GM21825 (cell line): ENCODE measurements around the gene ARAP3.

Source experiments
- ATAC-seq: cut with Tn5 transposase; IDR thresholded peaks from one replicate; pipeline ENCODE4 v1.9.1; 2021; ENCODE audit warnings: mild to moderate bottlenecking, moderate library complexity; ENCODE audit not compliant: unreplicated experiment

The ARAP3 gene

GRCh38 chr5:141672841-141673813 is 8.9 kb downstream of the ARAP3 start:
- ATAC-seq: no peak

DNA sequence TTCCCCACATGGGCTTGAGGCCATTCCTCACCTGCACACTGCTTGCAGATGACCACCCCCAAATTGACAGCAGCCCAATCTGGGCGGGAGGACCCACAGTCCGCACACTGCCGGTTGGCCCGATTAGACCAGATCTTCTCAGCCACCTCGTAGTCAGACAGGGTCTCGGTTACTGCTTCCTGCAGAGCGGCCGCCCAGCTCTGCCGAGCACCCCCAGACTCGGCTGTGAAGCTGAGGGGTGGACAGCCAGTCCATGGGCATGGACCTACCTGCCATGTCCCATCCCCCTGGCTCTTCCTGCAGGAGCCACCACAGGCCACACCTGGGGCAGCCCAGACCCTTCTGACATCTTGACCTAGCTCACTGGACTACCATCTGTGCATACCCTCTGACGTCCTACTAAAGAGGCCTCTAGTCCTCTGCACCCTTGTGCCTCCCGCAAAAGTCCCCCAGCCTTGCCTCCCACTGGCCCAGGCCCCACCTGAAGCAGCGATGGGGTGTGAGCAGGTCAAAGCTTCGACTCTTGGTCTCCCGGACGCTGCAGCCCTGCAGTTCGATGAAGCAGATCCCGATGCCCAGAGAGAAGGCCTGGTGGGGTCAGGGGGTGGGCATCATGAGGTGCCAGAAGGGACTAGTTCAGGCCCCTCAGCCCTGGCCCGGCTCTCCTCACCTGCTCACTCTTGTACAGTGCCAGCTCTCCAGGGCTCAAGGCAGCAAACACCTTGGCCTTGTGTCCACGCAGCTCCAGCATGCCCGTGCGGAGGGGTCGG is 9.8 kb downstream of the ARAP3 start:
- no peak for ATAC-seq

DNA sequence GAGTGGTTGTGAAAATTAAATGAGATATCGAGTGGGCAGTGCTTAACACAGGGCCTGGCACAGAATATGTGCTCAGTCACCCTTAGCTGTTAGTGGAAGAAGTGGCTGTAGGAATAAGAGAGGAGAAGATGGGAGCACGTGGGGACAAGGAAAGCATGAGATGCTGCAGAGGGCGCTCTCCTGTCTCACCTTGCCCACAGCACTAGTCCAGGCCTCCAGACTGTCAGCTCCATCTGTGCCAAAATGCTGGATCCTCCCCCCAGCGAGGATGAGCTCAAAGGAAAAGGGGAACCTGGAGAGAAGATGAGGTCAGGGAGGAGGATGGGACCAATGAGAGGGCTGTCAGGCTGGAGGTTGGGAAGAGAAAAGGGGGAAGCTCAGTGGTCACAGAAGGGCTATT is 12.5 kb downstream of the ARAP3 start:
- ATAC-seq: no peak

DNA sequence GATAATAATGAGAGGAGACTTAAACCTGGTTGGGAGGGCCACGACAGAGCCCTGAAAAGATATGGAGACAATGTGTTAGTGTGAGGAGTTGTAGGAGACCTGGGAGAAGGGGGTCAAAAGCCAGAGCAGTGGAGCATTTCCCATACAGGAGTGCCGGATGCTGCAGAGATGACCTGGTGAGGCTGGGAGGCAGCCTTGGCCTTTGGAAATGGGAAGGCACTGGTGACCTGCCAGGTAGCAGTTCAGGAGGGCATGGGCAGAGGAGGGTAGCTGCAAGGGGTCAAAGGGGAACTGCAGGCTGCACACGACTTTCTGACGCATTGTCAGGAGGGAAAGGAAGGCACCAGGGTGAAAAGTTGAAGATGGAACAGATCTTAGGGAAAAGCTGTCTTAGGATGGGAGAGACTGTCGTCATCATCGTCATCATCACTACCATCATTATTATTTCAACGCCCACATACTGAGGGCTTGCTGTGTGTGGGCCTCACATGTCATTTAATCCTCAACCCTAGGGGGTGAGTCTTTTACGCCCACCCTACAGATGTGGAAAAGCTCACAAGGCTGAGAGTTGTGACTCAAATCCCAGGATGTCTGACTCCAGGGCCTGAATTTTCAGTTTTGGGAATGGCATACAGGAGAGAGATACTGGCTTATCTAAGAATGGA is 13.3 kb downstream of the ARAP3 start:
- no peak for ATAC-seq

DNA sequence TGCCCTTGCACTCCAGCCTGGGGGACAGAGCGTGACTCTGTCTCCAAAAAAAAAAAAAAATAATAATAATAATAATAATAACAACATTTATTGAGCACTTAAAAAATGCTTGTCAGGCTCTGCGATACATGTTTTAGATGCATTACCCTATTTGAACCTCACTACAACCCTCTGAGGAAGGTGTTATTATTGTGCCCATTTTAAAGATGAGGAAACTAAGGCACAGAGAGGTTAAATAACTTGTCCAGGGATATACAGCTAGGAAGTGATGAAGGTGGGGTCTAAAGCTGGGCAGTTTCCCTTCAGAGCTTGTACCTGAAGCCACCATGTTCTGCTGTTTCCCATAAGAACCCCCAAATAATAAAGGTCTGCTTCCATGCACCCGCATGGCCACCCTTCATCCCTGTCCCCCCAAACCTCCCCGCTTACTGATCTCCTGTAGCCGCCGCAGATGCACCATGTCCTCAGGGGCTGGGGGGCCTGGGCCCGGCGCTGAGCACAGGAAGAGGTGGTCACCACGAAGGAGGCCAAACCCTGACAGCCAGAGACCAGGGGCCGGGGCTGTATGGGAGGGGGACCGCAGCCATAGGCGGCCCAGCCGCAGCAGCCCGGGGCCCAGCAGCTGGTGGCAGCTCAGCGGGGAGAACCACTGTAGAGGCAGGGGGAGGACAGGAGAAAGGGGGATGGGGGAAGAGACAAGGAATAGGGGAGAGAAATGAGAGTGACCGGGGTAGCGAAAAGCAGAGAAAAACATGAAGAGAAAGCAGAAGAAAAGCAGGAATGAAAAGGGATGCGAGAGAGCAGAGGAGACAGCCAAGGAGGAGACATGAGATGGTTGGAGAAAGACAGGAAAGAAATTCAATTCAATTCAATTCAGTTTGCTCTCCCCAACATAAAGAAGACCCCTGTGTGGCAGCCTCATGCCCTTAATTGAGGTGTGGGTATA is 15.8 kb downstream of the ARAP3 start:
- no peak for ATAC-seq

DNA sequence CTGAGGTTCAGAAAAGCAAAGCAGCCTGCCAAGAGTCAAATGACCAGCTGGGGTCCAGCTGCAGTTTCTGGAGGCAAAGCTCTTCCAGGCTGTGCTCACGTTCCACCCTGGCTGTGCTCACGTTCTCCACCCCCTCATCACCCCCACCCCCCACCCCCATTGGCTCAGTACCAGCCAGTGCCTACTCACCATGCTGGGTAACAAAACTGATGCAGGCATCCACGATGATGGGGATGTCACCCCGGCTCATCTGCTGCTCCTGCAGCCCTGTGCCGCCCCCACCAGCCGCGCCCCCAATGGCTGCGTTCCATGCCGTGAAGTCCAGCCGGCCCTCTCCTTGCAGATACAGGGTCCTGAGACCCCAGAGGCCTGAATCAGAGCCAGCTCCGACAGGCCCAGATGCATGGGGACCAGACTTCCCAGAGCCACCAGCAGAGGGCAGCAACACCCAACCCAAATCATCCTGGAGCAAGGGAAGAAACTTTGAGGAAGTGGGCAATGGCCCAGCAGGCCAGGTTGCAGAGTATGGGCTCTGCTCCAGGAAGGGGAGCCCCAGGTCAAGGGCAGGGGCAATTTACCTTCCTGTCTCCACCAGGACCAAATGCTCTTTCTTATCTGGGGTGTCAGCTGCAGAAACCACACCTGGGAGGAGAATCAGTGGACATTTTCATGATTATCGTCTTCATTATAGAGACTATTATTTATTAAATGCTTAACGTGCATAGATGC is 17.1 kb downstream of the ARAP3 start:
- ATAC-seq: peak; percentile 86

DNA sequence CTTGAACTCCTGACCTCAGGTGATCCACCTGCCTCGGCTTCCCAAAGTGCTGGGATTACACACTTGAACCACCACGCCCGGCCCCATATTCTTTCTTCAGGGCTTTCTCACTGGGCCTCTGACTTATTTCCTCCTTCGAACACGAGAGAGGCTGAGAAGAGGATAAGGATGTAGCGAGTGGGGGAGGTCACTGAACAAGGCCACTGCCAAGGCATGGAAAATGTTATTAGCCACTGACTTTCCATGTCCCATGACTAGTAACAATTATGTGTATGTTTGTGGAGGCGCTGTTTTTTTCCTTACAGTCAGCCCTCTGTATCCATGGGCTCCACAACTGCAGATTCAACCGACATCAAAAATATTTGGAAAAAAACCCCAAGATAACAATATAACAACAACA is 18.5 kb downstream of the ARAP3 start:
- ATAC-seq: no peak

DNA sequence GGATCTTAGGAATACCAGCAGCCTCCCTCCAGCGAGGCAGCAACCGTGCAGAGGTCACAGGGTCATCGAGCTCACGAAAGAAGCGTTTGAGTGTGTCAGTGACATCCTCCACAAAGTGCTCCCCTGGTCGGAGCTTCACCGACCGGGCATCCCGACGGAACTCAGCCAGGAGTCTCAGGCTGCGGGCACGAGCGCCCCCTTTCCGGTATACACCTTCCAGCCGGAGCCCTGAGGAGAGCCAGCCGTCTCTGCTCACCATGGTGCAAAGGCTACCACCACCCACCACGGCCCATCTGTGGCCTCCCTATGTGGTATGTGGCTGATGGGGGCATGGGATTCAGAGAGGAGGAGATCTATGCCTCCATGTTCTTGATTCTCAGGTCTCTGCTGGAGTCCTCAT is 20.0 kb downstream of the ARAP3 start:
- no peak for ATAC-seq

DNA sequence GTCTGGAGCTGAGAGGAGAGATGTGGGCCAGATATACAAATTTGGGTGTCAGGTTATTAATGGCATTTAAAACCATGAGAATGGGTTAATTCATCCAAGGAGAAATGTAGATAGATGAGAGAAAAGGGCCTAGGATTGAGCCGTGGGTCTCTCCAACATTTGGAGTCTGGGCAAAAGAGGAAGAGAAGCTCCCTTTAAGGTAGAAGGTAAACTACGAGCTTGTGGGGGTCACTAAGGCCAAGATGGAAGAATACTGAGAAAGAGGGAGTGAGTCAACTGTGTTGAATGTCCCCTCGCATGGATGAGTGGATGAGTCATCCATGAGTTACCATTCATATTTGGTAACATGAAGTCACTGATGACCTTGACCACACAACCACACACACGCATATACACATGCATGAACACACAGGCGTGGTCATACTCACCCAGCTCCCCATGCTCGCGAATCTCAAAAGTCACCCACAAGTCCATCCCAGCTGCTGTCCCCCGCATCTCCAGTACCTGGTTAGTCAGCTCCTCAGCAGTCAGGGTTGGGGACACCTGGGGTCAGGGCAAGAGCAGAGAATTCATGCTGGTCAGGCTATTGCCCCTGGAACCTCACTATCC is 24.0 kb downstream of the ARAP3 start:
- peak; percentile 66 for ATAC-seq

DNA sequence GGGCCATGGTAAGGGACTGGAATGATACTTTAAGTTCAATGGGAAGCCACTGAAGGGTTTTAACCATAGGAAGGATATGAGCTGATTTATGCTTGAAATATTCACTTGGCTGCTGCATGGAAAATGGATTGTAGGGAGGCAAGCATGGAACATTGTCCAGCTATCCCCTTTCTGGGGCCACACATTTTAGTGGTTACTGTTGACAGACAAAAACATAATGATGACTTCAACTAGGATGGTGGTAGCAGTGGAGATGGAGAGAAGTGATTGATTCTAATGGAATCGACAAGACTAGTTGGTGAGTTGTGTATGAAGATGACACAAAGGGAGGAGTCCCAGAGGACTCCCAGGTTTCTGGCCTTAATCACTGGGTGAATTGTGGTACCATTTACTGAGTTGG is 24.6 kb downstream of the ARAP3 start:
- ATAC-seq: no peak

- no peak for ATAC-seq
Measured at GRCh38 chr5:141656396-141656795, 25.6 kb downstream of the ARAP3 start.

GRCh38 chr5:141655020-141655419 is 27.0 kb downstream of the ARAP3 start:
- no peak for ATAC-seq

GRCh38 chr5:141654298-141654697 is 27.7 kb downstream of the ARAP3 start:
- ATAC-seq: no peak

- ATAC-seq: no peak
Measured at GRCh38 chr5:141651728-141652105, 30.3 kb downstream of the ARAP3 start.

DNA sequence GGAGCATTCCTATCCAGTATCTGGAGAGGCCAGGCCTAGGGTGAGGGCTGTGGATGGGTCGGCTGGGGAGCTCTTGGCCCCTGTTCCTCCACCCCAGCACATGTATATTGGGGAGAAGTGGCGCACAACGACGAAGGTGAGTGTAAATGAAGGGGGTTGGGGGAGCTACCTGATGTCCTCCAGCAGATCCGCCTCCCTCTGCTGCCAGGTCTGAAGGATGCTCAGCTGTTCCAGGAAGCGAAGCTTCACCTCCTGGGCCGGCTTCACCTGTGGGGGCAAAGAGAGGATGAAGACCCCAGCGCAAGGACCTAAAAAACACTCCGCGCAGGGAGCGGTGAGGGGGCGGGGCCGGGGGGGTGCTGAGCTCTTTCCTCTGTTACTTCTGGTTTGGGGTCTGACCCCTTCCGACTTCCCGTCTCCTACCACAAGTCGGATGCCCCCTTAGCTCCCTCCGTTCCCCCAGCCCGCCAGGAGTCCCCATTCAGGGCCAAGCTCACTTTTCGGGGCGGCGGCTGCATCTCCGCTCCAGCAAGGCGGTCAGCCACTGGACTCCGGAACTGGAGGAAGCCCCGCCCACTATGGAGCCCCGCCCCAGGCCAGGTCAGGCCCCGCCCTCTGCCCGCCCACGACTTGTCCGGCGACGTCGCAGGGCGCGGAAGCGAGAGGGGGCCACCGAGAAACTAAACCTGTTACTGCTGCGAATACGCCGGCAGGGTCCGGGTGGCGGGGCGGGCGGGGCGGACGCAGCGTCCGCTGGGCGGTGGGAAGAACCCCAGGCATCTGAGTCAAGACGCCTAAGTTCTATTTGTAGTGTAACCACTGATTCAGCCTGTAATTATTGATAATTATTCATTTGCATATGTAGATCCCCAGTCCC is 30.9 kb downstream of the ARAP3 start, which contains the start of gene FCHSD1:
FCHSD1 (minus strand) TSS at position 568 of the 877 bp plus-strand sequence; CDS start at position 518, 50 bp downstream.
- peak; percentile 98 for ATAC-seq

DNA sequence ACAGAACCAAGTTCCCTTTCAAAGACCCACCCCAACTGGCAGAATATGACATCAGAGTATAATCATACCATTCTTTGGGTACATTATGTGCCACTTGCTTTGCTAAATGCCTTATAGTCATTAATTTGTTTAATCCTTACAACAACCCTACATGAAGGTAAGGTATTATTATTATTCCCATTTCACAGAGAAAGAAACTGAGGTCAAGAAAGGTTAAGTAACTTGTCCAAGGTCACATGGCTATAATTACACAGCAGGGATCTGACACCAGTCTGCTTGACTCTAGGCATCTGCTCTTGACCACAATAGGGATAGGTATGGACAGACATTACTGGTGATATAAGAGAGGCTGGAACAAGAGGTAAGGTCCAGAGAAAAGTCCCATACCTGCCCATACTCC is 32.1 kb downstream of the ARAP3 start:
- no peak for ATAC-seq

GRCh38 chr5:141649056-141649688 is 32.9 kb downstream of the ARAP3 start:
- ATAC-seq: no peak

- no peak for ATAC-seq
Measured at GRCh38 chr5:141647851-141648250, 34.2 kb downstream of the ARAP3 start.
